IgD-negative memory B cell (primary cell): ENCODE results near the gene SETMAR. TPM values are rescaled to one million over a fixed set of nuclear protein-coding genes. Genes with fewer than 3 reads are reported as not detected.
A peak's percentile ranks its signal among the peaks of the same experiment; 100 is the strongest.
"Not testable (repeated sequence)": the region's sequence is repeated elsewhere in the genome, so short reads cannot be mapped to it uniquely, and the experiment has no call there.

Experiments used
- H3K27ac Mint-ChIP-seq, 3 donors: one replicate each; pipeline ENCODE4 v1.8.0; 2020 to 2022; ENCODE audit warnings: mild to moderate bottlenecking in 3 of 3, mixed read lengths in 3 of 3, moderate library complexity in 1 of 3
- H3K27me3 Mint-ChIP-seq: one replicate; pipeline ENCODE4 v1.8.0; 2021; ENCODE audit warnings: mixed read lengths
- H3K36me3 Mint-ChIP-seq: one replicate; pipeline ENCODE4 v1.8.0; 2020; ENCODE audit warnings: mild to moderate bottlenecking, mixed read lengths
- H3K4me1 Mint-ChIP-seq, 3 donors: one replicate each; pipeline ENCODE4 v1.8.0; 2020 to 2022; ENCODE audit warnings: mixed read lengths in 3 of 3, mild to moderate bottlenecking in 1 of 3
- H3K4me3 Mint-ChIP-seq, 4 donors: one replicate each; pipeline ENCODE4 v1.8.0; 2020 to 2022; ENCODE audit warnings: mild to moderate bottlenecking in 4 of 4, mixed read lengths in 4 of 4, moderate library complexity in 3 of 4
- H3K9me3 Mint-ChIP-seq, 3 donors: one replicate each; pipeline ENCODE4 v1.8.0; 2020 to 2021; ENCODE audit warnings: mixed read lengths in 3 of 3, mild to moderate bottlenecking in 1 of 3
- polyA plus RNA-seq: library from polyadenylated mRNA; unstranded; fragments of 300-500 nt; fragmentation: Illumina TruSeq; gene quantifications from one replicate; pipeline ENCODE4 v1.2.3, GENCODE V29; 2021

The SETMAR gene
- polyA plus RNA-seq, 1 donor from 2014 or later = 8.8 TPM

DNA sequence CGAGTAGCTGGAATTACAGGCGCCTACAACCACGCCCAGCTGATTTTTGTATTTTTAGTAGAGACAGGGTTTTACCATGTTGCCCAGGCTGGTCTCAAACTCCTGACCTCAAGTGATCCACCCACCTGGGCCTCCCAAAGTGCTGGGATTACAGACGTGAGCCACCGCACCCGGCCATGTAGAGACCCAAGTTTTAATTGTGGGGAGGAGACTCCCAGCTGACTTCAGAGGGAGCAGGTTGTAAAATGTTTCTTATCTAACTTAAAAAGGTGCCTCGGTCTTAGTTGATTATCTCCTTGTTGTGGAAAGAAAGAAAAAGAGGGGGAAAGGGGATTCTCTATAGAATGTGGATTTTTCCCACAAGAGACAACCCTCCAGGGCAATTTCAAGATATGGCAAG is 2.0 kb downstream of the SETMAR start:
- H3K27ac Mint-ChIP-seq, H3K36me3 Mint-ChIP-seq, H3K9me3 Mint-ChIP-seq, H3K27me3 Mint-ChIP-seq: not testable (repeated sequence)
- peaks cover 4 to 13% (median 7%) of the 10 kb centered on the region in 3 donors for H3K4me1 Mint-ChIP-seq
- H3K4me3 Mint-ChIP-seq = peak overlapping the region; percentile 17 to 72 (median 22)

DNA sequence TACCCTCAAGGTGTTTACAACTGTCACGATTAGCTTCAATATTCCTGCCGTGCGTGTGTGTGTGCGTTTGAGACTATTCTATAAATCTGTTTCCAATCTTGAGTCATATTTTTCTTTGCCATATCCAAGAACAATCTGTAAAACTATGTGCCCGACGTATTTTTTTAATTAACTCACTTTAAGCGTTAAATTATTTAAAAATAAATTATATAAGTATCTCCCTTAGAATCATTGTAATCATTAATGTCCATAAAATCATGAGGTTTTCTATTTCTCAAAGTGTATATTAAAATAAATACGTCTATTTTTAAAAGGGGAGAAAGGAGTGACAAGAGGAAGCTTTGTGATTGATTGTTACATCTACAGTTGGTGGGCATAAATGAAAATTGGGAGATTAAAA is 2.9 kb downstream of the SETMAR start:
- Mint-ChIP-seq H3K4me1 (peaks cover 4 to 13% (median 9%) of the 10 kb centered on the region in 3 donors), H3K27me3 (peaks cover 3% of the 10 kb centered on the region), H3K4me3 (no peak overlapping the region), H3K36me3 (peaks cover 3% of the 10 kb centered on the region), H3K27ac (no peak overlapping the region), H3K9me3 (peaks cover 0 to 3% (median 0%) of the 10 kb centered on the region in 3 donors)

DNA sequence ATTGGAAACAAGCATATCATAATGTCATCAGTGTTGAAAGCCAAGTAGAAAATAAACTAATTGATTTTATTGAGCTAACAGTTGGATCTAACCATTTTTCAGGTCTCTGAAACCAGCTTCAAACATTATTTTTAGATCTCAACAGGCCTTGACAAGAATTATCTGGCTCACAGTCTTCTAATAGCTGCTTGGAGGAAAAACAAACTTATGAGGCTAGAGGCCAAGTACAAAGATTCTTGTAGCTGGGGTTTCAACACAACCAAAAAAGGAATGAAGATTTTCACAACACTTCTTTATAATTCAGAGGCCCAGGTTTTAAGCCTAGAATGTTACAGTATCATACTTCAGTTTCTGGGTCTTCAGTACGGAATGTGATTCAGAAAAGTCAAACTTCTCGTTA is 3.7 kb downstream of the SETMAR start:
- Mint-ChIP-seq H3K4me3 (no peak overlapping the region), H3K27me3 (peaks cover 3% of the 10 kb centered on the region), H3K9me3 (peaks cover 0 to 3% (median 0%) of the 10 kb centered on the region in 3 donors), H3K4me1 (peaks cover 4 to 13% (median 10%) of the 10 kb centered on the region in 3 donors), H3K36me3 (peaks cover 3% of the 10 kb centered on the region), H3K27ac (no peak overlapping the region)

DNA sequence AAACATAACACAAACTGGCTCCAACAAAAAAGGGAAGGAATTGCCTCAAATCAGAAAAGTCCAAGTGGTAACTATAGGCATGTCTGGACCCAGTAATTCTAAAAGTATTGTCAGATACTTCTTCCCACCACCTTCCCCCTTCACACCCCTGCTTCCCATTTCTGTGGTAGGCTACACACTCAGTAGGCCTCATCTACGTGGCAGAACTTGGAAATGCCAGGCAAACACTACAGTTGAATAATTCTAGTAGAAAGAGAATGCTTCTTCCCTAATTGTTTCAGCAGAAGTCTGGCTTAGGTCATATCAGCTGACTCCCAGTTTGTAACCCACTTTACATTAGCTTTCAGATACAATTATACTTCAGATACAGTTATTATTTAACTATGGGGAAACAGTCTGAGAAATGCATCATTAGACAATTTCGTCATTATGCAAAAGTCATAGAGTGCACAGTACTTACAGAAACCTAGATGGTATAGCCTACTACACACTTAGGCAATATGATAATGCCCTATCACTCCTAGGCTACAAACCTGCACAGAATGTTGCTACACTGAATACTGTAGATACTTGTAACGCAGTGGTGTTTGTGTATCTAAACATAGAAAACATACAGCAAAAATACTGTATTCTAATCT is 6.4 kb downstream of the SETMAR start:
- H3K4me1 Mint-ChIP-seq = peaks cover 2 to 7% (median 3%) of the 10 kb centered on the region in 3 donors
- no peaks in the 10 kb centered on the region for H3K27me3 Mint-ChIP-seq
- H3K27ac Mint-ChIP-seq = no peak overlapping the region
- H3K4me3 Mint-ChIP-seq = no peak overlapping the region
- H3K9me3 Mint-ChIP-seq = no peaks in the 10 kb centered on the region
- peaks cover 10% of the 10 kb centered on the region for H3K36me3 Mint-ChIP-seq

DNA sequence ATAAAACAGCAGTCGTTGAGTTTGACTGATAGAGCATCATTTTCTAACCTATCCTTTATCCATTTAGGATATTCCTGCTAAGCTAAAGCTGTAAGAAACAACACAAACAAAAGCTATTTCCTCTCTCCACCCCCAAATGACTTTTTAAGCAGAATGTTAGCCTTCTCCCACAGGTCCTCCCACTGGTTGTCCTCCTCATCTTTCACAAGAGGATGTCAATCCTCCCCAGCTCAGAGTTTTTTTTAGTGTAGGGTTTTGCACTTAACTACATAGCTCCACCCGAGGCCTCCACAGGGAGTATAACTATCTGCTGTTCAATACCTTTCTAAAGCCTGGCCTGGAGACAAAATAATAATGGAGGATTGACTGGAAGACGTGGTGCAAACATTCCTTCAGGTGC is 7.8 kb downstream of the SETMAR start:
- Mint-ChIP-seq H3K4me1 (peaks cover 0 to 3% (median 3%) of the 10 kb centered on the region in 3 donors), H3K27me3 (no peaks in the 10 kb centered on the region), H3K9me3 (no peaks in the 10 kb centered on the region), H3K27ac (no peak overlapping the region), H3K4me3 (no peak overlapping the region), H3K36me3 (peaks cover 10% of the 10 kb centered on the region)

DNA sequence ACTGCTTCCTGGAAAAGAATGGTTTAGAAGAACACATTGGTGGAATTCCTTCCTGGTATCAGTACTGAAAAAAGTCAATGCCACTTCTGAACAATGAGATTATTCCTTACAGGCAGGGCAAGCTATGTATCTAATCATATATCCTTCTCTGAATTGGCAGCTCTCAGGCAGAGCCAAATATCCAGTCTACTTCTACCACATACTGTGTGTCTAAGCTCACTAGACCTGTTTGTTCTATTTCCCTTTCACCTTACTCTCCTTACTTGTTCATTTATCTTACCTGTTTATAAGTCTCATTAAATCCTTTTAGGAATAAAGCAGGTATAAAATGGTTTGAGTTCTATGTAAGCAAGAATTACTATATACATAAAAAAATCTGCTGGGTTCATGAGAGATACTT is 8.3 kb downstream of the SETMAR start:
- Mint-ChIP-seq H3K9me3 (no peaks in the 10 kb centered on the region), H3K27me3 (no peaks in the 10 kb centered on the region), H3K4me1 (peaks cover 0 to 3% (median 3%) of the 10 kb centered on the region in 3 donors), H3K27ac (no peak overlapping the region), H3K4me3 (no peak overlapping the region), H3K36me3 (peaks cover 14% of the 10 kb centered on the region)

DNA sequence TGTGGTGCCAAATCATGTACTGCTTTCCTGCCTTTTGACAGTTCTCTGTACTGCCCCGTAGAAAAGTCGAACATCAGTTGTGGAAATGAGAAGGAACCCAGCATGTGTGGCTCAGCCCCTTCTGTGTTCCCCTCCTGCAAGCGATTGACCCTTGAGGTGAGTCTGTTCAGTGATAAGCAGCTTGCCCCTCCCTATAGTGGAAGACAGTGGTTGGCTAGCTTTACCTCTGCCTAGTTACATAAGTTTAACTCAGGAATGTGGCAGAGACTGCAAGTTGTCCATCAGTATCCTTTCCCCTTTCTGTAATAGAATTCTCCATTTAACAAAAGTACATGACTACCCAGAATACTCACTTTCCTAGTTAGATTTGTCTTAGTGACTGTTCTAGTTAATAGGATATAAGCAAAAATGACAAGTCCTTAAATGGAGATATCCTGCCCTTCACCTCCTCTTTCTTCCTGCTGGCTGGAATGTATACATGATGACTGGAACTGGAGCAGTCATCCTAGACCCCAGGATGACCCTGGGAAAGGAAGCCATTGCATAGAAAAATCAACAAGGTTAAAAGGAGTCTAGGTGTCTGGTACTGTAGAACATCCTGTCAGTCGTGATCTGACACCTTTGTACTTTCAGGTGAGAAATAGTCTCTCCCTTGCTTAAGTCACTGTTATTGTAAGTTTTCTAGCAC is 10.6 kb downstream of the SETMAR start:
- H3K27me3 Mint-ChIP-seq = no peaks in the 10 kb centered on the region
- no peaks in the 10 kb centered on the region for H3K9me3 Mint-ChIP-seq
- H3K27ac Mint-ChIP-seq = no peak overlapping the region
- H3K4me3 Mint-ChIP-seq = no peak overlapping the region
- H3K36me3 Mint-ChIP-seq = peaks cover 12% of the 10 kb centered on the region
- H3K4me1 Mint-ChIP-seq = peaks cover 0 to 3% (median 2%) of the 10 kb centered on the region in 3 donors

DNA sequence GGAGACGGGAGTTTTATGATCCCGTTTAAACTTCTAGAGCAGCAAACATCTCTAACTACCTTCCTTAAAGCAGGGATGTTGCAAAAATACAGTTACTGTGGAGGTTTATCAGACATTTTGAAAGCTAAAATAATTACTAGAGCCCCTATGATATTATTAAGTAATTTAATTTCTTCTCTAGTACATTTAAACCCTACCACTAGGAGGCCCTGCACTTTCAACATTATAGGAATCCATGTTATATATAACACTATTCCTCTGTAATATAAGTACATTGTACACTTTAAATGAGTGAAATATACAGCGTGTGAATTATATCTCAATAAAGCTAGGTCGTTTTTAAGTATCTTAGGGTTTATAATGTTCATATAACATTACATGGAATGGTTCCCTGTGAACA is 11.5 kb downstream of the SETMAR start:
- Mint-ChIP-seq H3K27ac (peak overlapping the region in 1 of 3 donors; percentile 81), H3K4me1 (peaks cover 0 to 5% (median 1%) of the 10 kb centered on the region in 3 donors), H3K4me3 (no peak overlapping the region), H3K9me3 (no peaks in the 10 kb centered on the region), H3K36me3 (peaks cover 15% of the 10 kb centered on the region), H3K27me3 (no peaks in the 10 kb centered on the region)

DNA sequence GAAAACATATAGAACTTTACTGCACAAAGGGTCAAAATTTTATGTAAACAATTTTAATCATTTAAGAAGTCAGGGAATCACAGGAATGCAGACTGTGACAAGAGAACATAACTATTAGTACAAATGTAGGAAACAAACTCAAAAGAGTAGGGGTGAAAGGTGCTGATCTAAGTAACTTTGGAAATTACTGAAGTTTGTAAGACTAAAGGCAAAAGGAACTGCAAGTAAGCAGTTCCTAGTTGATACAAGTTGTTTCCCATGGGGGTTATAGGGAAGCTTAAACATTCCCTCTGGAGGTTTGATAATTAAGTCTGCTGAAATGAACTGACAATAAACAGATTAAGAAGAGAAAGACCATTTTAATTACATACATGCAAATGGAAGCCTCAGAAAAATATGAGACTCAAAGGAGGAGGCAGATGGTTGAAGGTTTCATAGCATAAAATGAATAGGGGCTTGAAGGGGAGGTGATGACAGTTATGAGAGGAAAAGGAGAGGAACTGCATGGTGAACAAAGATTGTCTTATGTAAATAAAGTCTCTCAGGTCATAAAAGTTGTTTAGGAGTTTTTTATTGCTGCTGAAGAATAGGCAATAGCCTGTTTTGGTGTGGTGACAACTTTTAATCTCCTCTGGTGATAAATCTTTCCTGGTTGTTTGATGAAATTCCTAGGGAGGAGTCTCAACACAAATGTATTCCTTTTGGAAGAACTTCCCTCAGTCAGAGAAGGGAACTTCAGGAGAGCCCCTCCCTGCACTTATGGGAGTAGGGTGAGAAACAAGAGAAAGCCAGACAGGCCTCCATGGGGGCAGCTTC is 17.1 kb downstream of the SETMAR start:
- Mint-ChIP-seq H3K36me3 (peaks cover 8% of the 10 kb centered on the region), H3K27me3 (no peaks in the 10 kb centered on the region), H3K4me3 (no peak overlapping the region), H3K9me3 (no peaks in the 10 kb centered on the region), H3K4me1 (peaks cover 1 to 7% (median 3%) of the 10 kb centered on the region in 3 donors), H3K27ac (no peak overlapping the region)

DNA sequence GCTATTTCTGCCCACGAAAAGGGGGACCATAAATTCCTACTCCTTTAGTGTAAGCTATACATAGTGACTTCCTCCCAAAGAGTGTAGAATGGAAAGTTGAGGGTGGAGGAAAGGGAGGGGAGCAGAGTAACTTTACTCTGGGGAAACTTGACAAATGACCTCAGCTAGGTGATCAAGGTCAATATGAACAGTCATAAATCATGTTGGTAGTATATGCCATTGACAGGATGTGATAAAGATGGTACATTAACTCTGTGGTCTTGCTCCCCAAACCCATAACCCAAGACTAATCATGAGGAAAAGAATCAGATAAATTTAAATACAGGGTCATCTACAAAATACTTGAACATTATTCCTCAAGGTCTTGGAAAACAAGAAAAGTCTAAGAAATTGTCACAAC is 18.6 kb downstream of the SETMAR start:
- H3K9me3 Mint-ChIP-seq = no peaks in the 10 kb centered on the region
- peaks cover 4% of the 10 kb centered on the region for H3K36me3 Mint-ChIP-seq
- peaks cover 1 to 7% (median 3%) of the 10 kb centered on the region in 3 donors for H3K4me1 Mint-ChIP-seq
- no peak overlapping the region for H3K4me3 Mint-ChIP-seq
- H3K27me3 Mint-ChIP-seq = no peaks in the 10 kb centered on the region
- H3K27ac Mint-ChIP-seq = no peak overlapping the region

DNA sequence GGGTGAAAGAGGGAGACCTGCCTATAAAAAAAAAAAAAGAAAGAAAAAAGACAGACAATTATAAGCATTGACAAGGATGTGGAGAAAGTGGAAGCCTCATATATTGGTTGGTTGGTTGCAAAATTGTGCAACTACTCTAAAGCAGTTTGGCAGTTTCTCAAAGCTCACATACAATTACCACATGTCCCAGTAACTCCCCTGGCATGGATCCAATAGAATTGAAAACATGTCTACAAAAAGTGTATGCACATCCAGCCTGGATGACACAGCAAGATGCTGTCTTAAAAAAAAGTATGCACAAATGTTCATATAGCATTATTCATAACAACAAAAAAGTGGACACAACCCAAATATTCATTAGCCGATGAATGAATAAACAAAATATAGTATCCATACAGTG is 19.5 kb downstream of the SETMAR start:
- Mint-ChIP-seq H3K4me1 (peaks cover 1 to 7% (median 3%) of the 10 kb centered on the region in 3 donors), H3K9me3 (peaks cover 0 to 4% (median 0%) of the 10 kb centered on the region in 3 donors), H3K36me3 (peaks cover 4% of the 10 kb centered on the region), H3K27me3 (no peaks in the 10 kb centered on the region), H3K27ac (no peak overlapping the region), H3K4me3 (no peak overlapping the region)

DNA sequence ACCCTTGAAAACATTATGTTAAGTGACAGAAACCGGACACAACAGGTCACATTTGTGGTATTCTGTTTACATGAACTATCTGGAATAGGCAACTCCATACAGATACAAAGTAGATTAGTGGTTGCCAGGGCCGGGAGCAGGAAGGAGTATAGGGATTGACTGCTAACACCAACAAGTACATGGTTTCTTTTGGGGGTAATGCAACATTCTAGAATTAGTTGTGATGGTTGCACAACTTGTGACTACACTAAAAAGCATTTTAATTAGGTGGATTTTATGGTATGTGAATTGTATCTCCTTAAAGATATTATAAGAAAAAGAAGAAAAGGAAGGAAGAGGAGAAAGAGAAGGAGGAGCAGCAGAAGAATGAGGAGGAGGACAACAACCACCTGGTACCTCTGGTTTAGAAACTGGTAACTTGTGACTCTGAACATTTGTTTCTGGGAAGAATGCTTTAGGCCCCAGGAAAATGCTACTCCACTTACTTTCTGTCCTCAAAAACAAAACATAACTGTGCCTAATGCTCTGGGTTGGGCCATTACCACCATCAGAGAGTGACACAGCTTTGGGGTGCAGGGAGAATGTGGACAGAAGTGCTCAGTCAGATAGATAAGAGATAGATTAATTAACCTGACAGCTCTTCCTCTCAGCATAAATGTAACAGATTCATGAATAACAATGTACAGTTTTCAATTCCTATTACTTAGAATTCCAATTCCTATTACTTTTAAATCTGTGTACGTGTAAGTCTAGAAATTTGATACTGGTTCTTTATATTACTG is 20.3 kb downstream of the SETMAR start:
- Mint-ChIP-seq H3K9me3 (peaks cover 0 to 6% (median 3%) of the 10 kb centered on the region in 3 donors), H3K27me3 (no peaks in the 10 kb centered on the region), H3K4me1 (peaks cover 1 to 7% (median 3%) of the 10 kb centered on the region in 3 donors), H3K27ac (peak overlapping the region in 1 of 3 donors; percentile 21), H3K4me3 (peak overlapping the region in 1 of 4 donors; percentile 35), H3K36me3 (peaks cover 4% of the 10 kb centered on the region)

DNA sequence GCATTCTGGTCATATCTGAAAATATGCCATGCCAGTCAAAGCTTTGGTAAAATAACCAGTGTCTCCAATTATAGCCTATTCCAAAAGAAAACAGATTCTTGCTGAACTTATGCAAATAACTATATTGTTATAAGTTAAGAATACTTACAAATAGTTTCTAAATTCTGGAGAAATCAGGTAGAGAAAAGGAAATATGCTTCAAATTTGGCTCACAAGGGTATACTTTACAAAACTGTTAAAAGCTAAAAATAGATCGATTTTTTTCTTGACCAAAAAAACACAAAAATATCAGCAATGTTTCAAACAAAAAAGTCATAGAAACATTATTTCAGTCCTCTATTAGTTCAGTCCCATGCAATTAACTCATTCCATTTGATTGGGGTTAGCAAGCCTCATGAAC is 23.7 kb downstream of the SETMAR start:
- Mint-ChIP-seq H3K27me3 (no peaks in the 10 kb centered on the region), H3K4me3 (no peak overlapping the region), H3K4me1 (no peaks in the 10 kb centered on the region), H3K9me3 (peaks cover 1 to 18% (median 18%) of the 10 kb centered on the region in 3 donors), H3K36me3 (no peaks in the 10 kb centered on the region), H3K27ac (no peak overlapping the region)

DNA sequence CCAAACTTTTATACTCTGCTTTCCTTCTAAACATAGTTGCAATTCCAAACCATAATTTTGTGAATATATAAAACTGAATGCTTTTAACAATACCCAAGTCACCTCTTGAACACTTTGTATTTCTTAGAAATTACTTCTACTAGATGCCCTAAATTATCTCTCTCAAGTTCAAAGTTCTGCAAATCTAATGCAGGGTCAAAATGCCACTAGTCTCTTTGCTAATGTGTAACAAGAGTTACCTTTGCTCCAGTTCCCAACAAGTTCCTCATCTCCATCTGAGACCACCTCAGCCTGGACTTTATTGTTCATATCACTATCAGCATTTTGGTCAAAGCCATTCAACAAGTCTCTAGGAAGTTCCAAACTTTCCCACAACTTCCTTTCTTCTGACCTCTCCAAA is 26.6 kb downstream of the SETMAR start:
- not testable (repeated sequence) for H3K36me3 Mint-ChIP-seq, H3K4me3 Mint-ChIP-seq, H3K4me1 Mint-ChIP-seq, H3K27ac Mint-ChIP-seq, H3K27me3 Mint-ChIP-seq
- peaks cover 1 to 18% (median 18%) of the 10 kb centered on the region in 3 donors for H3K9me3 Mint-ChIP-seq
